Measurements from ENCODE around the gene CLCA1.

CLCA1 gene

GRCh38 chr1:86504137-86504479, 35.4 kb downstream of the CLCA1 start:
- DNase-seq: no peak

DNA sequence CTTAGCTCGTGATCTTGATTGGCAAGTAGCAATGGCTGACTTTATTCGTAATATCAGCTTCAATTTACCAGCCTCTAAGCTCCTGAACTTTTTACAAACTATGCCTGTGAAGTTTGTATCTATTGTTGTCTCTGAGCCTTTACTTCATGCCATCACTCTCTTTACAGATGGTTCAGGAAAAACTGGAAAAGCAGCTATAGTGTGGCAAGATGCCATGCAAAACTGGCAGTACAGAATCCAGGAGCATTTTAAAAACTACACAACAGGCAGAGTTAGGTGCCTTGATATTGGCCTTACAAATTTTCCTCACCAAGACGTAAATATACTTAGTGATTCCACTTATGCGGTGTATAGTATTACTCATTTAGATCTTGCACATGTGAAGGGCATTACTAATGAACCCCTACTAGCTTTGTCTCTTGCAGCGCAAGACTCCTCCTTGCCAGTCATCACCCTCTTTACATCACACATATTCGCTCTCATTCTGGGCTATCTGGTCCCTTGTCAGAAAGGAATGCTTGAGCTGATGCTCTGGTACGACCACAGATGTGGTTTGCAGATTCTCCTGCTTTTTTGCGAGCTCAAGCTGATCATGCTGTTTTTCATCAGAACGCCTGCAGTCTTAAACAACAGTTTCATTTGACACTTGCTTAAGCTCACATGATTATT, 36.3 kb downstream of the CLCA1 start:
- no peak for DNase-seq

DNA sequence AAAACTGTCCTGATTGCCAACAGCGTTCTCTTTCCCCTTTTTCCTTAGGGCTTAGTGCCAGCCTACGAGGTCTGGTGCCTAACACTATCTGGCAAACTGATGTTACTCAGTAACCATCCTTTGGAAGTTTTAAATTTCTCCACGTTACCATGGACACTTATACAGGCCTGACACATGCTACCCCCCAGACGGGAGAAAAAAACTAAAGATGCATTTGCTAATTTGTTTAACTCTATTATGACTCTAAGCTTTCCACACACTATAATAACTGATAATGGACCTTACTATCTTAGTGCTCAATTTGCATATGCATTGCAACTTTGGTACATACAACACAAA, 36.8 kb downstream of the CLCA1 start:
- DNase-seq: no peak

- DNase-seq: peak; percentile 15 to 54
Observed at GRCh38 chr1:86507935-86508582, 39.3 kb downstream of the CLCA1 start.

DNA sequence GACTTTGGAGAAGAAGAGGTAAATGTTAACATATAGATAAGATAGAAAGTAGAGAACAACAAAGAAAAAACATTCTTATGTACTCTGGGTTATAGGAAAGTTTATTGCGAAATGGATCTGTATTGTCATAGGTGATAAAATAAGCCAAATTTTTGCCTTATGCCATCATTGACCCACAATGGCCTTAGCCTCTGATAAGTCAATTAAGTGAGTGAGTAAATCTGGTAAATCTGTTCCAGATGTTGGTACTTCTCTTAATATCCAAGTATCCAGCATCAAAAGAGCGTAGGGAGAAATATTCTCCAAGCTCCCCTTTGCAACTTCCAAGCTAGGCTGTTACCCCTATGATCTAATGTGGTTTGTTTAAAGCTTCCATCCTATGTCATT, 39.8 kb downstream of the CLCA1 start:
- no peak for DNase-seq

DNA sequence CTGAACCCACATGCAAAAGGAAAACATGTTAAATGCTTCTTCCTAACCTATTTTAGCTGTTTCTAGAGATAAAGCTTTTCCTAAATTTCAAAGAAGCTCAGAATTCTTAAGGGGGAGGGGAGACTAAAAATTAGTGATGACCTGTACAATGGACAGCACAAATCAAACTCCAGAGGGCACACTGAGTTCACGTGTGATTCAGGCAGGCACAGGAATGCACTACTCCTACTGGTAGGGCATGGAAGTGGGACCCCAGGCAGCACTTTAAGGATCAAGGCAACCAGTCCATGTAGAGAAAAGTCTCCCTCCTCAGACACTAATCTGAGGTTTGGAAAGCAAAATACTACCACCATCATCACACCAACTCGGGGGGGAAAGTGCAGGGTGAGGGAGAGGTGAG, 46.9 kb downstream of the CLCA1 start:
- peak; percentile 40 to 43 for DNase-seq

DNA sequence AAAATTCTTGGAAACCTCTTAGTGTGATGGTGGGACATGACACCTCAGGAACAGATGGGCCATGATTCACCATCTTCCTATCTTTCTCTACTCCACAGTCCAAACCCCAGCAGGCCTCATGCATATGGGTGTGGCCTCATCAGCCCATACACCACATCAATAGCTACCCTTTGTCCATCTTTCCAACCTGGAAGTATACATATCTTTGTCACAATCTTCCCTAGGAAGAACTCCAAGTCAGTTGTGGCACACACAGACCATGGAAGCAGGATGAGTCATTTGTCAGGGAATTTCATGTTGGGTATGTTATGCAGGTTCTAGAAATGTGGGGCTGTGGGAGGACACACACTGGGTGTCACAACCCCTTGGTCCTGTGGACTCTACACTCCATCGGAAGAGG, 47.6 kb downstream of the CLCA1 start:
- DNase-seq: no peak

DNA sequence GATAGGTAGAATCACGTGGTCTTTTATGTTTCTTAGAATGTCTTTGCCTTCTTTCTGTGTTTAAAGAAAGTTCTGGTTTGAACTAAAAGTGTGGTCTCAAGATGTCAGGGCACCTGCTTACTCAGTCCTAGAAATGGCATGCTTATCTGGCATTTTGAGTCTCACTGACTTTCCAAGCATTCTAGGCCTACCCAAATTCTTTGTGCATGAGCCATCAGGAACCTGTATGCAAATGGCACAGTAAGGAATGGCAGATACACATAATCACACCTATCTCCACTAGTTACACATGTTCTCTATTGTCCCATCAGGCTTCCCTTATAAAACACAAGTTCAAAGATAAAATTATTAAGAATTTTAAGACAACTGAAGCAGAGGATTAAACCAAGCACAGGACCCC, 48.6 kb downstream of the CLCA1 start:
- no peak for DNase-seq

DNA sequence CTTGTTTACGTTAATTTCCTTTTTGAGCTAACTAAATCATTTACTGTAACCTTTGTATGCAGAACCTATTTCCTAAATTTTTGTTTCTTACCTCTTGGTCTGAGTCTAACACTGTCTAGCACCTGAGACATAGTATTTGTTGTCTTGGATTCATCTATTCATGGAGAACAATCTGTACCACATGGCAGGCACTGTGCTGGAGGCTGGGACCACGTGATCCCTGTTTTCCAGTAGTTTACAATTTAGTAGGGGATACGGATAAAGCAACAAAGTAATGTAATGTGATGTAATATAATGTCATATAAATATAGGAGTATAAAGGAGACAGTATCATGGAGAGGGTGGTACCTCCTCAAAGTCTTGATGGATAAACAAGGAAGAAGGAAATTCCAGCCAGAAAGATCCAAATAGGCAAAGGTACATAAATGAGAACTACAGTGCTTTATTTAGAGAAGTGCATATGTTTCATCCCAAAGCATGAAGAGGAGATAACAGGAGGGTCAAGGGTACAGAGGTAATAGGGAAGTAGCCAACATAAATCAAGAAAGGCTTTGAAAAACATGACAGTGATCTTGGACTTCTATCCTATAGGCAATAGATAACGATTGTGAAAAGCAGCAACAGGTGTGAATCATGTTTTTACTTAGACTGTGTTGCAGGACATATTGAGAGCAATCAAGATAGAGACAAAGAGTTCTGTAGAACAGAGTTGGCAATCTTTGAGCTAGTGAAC, 52.2 kb downstream of the CLCA1 start:
- DNase-seq: no peak

- DNase-seq: no peak
Observed at GRCh38 chr1:86521522-86521891, 52.8 kb downstream of the CLCA1 start.

- DNase-seq: no peak
Observed at GRCh38 chr1:86522240-86522639, 53.5 kb downstream of the CLCA1 start.

DNA sequence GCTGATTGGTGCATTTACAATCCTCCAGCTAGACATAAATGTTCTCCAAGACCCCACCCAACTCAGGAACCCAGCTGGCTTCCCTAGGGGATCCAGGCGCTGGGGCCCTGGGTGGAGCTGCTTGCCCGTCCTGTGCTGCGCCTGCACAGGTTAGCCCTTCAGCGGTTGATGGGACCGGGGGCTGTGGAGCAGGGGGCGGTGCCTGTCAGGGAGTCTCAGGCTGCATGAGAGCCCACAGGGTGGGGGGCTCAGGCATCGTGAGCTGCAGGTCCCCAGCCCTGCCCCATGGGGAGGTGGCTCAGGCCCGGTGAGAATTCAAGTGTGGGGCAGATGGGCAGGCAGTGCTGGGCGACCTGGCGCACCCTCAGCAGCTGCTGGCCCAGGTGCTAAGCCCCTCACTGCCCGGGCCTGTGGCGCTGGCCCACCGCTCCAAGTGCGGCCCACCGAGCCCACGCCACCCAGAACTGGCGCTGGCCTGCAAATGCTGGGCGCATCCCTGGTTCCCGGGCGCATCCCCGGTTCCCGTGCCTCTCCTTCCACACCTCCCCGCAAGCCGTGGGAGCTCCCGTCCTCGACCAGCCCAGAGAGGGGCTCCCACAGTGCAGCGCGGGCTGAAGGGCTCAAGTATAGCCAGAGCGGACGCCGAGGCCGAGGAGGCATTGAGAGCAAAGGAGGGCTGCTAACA, 55.1 kb downstream of the CLCA1 start:
- DNase-seq: no peak

GRCh38 chr1:86527306-86527705, 58.6 kb downstream of the CLCA1 start:
- DNase-seq: no peak

- DNase-seq: no peak
Observed at GRCh38 chr1:86530211-86530845, 61.6 kb downstream of the CLCA1 start.

DNA sequence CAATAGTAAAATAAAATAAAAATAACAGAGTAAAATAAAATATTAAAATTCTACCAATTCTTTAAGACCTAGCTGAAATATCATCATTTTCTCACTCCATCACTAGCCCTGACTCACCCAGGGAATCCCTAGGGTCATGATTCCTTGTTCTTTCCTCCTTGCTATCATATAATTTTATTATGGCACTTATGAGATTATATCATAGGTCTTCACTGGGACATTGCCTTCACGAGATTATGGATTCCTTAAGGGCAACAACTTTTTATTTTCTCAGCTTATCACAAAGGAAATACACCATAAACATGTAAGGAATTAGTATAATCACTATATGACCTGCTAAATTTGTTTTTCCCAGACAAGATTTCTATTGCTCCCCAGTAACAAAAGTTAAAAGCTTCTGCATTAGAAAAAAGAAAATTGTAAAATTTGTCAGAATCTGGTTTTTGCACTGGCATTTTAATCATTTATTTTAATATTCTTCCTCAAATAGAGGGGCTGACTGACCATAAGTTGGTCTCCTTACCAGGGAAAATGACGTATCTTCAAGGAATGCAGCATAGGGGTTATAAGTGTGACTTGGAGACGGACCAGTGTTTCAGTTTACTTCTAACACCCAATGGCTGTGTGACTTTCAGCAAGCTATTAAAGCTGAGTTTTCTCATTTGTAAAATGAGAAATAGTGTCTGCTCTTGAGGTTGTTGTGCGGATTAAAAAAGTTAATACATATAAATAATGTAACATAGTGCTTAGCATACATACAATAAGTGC, 69.4 kb downstream of the CLCA1 start:
- DNase-seq: no peak

GRCh38 chr1:86538775-86539174, 70.0 kb downstream of the CLCA1 start:
- no peak for DNase-seq

DNA sequence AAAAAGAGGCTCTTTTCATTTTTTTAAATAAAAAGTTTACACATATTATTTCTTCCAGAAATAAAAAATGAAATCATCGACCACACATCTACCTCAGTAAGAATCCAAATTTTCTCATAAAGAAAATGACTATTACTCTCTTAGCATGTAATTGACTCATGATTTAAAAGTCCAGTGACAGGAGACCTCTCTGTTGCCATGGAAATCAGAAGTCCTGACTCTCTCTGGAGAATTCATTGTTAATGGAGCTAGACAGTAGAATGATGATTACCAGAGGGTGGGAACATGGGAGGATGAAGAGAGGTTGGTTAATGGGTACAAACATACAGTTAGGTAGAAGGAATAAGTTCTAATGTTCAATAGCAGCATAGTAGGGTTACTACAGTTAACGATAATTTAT, 73.1 kb downstream of the CLCA1 start:
- no peak for DNase-seq

GRCh38 chr1:86542631-86543030, 73.9 kb downstream of the CLCA1 start:
- no peak for DNase-seq

- no peak for DNase-seq
Observed at GRCh38 chr1:86546787-86547221, 78.1 kb downstream of the CLCA1 start, which contains the start of gene CLCA4. CLCA4 (plus strand) TSS chr1:86547078; CDS start chr1:86547120, 42 bp downstream.

GRCh38 chr1:86548839-86549238, 80.1 kb downstream of the CLCA1 start:
- no peak for DNase-seq

Measured in Kasumi-1 (cell line).